ENCODE data around the gene CYP21A2.

The CYP21A2 gene

GRCh38 chr6:32082935-32083334 lies 44.7 kb downstream of the CYP21A2 start:
- DNase-seq (ENCODE audit: low read depth in 3 of 3): no peak

DNA sequence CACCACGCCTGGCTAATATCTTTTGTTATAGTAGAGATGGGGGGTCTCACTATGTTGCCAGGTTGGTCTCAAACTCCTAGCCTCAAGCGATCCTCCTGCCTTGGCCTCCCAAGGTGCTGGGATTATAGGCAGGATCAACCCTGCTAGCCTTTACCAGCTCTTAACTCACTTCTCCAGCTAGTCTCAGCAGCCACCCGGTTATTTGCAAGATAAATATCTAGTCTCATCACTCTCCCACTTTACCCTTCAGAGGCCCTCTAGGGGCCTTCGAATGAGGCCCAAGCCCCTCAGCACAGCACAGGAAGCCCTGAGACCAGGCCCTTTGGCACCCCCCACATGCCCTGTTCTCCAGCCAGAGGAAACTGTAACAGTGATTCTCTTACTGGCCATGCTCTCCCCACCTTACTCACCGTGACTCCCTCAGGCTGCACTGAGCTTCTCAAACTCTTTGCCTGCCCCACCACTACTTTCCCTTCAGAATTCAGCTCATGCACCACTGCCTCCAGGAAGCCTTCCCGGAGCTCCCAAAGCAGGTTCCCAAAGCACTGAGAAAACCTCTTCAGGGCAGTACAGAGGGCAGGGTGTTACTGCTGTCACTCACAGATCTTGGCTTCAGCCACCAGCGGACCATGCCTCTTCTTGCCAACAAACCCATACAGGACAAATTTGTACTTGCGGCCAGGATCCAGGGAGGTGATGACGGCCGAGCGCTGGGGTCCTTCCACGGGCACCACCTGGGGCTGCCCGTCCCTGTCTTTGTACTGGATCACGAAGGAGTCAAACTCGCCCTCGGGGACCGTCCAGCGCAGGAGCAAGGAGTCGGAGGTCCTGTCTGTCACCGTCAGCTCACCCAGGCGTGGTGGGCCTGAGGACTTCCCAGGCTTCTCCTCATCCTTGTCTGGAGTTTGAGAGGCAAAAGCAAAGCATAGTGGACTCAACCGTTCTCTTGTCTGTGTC lies 45.9 kb downstream of the CYP21A2 start:
- no peak for DNase-seq (ENCODE audit: low read depth in 3 of 3)

- no peak for DNase-seq (ENCODE audit: low read depth in 3 of 3)
Observed at GRCh38 chr6:32084780-32085179, 46.6 kb downstream of the CYP21A2 start.

GRCh38 chr6:32085759-32086459 lies 47.7 kb downstream of the CYP21A2 start:
- no peak for DNase-seq (ENCODE audit: low read depth in 3 of 3)

DNA sequence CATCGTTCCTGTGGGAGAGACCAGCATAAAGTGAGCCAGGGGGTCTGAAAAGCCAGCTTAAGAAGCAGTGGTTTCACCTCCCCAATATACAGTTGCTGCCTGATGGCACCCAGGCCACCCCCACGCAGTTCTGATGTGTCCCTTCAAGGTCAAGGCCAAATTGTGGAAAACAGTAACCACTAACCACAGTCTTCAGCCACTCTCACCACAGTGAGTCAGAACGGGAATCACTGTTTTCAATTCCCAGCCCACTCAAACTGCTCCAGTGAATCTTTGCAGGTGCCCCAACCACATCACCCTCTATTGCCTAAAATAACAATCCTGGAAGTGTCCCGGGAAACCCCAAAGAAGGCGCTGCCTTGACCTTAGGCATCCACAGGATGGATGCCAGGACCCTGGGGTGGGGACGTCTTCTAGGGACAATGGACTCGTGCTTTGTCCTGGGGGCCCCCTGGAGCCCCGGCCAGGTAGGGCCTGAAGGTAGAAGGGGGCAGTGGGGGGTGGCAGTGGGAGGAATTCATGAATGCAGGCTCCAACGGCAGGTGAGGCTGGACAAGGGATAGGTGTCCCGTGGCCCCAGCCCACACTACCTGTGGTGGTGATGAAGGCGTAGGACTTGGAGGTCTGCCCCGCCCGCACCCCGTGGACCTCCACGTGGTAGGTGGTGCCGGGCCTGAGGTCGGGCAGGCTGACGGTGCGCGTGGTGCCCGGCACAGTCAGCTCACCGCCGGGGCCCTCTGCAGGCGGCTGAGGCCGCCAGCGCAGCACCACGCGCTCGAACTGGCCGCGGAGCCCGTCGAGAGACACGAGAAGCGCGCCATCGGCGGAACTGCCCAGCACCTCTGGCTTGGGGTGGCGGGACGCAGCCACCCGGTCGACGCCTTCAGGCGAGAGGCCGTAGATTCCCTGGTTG lies 48.7 kb downstream of the CYP21A2 start:
- peak in 1 of 3 experiments; percentile 39 for DNase-seq (ENCODE audit: low read depth in 3 of 3)

DNA sequence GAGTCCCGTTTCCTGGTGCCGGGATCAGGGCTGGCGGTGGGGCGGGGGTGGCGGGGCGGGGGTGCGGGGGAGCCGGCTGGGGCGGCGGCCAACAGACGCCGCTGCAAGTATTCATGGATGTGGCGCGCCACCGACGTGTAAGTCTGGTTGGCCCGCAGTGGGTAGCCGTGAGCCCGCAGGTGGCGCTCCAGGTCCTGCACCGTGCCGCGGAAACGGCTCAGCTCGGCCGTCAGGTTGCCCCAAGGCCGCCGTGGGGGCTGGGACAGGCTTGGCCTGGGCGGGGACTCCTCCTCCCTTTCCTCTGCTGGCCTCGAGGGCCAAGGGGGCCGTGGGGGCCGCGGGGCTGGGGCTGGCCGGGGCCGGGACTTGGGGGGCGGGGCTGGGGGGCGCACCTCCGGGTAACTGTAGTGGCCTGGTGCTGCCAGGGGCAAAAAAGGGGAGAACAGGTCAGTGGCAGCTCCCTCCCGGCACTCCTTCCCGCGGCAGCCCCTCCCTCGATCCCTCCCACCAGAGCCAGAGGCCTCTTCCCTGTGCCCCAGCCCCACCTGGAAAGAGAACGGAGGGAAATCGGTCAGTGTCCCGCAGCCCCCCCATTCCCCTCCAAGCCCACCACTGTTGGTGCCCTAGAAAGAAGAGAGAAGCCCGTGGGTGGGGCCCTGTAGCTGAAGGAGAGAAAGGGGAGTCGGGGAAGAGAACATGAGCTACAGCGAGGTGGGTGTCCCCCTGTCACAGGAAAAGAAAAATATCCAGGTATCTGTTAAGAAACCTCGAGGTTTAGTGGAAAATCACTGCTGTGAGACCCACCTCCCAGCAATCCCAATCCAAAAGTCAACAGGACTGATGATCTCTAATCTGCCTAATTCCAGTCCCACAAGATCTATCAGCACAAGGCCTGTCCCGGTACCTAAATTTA lies 49.6 kb downstream of the CYP21A2 start:
- peak; percentile 36 to 77 (median 37) for DNase-seq (ENCODE audit: low read depth in 3 of 3)

DNA sequence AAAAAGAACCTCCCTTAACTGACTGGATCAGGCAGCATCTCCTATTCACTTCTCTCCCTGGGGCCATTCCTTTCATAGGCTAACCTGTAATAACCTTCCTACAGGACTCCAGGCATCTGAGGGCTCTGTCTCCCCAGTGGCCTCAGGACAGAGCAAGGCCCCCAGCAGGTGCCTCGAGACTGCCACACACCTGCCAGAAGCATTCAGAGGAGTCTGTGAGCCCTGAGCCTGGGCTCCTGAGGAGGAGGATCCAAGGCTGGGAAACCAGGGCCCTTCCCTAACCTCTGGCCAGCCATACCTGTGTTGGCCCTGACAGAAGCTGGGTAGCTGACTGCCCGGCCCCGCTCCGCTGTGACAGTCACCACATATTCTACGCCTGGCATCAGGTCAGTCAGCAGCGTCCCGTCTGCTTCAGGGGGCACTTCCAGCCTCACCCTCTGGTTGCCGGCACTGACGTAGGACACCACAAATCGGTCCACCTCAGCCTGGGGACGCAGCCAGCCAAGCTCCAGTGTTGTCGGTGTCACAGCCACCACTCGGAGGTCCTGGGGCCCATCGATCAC lies 50.4 kb downstream of the CYP21A2 start:
- no peak for DNase-seq (ENCODE audit: low read depth in 3 of 3)

DNA sequence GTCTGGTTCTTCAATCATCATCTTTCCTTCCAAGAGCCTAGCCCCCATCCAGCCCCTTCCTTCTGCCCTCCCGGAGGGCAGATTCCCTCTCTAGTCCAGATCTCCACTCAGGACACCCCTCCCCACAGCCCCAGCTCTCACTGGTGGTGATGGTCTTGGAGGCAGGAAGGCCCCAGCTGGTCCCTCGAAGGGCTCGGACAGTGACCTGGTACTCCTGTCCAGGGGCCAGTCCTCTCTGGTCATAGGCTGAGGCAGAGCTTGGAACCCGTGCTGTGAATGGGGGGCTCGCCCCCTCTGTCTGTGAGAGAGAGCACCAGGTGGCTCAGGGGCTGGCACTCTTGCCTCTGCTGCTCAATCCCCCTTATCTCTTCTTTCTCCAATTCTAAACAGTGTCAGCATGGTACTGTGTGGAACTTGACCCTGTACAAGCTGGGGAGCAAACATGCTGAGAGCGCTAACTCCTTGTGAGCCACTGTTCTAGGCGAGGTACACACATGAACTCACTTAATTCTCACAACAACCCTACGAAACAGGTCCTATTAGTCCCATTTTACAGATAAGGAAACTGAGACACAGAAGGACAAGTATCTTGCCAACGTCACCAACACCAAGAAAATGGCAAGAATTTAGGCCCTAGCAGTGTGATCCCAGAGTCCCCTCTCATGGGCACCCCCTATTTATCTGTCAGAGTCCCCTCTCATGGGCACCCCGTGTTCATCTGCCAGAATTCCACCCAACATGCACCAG lies 51.0 kb downstream of the CYP21A2 start:
- DNase-seq (ENCODE audit: low read depth in 3 of 3): no peak

Data from stimulated activated CD4-positive, alpha-beta T cell treated with anti-CD3 and anti-CD28 coated beads, TNF-alpha, amount 100 ng/mL, for 24 hours (primary cell).